ENCODE measurements around the gene FZR1.
A peak's percentile ranks its signal among the peaks of the same experiment; 100 is the strongest.

- TF ChIP-seq CTCF (IDR thresholded peaks at IDR 0.05 in 8 of 11, conservative IDR thresholded peaks at IDR 0.05 in 3 of 11), result no peak
- no peak for TF ChIP-seq POLR2A (IDR thresholded peaks at IDR 0.05)
- TF ChIP-seq POLR2AphosphoS5 (IDR thresholded peaks at IDR 0.05), result peak in 1 of 3 donors; percentile 57
Observed at GRCh38 chr19:3550947-3551791, 45.1 kb downstream of the FZR1 start.

Measured in spleen (tissue), 7 donors.